Activated gamma-delta T cell treated with Interleukin-2 at 50 U/mL for 16 hours (primary cell): ENCODE data around the gene TJP1.

Experiments
- DNase-seq: peaks from one replicate; pipeline ENCODE4 v3.0.0-alpha.2; 2020

The TJP1 gene

GRCh38 chr15:29656636-29657475 lies 165.4 kb downstream of the TJP1 start:
- no peak for DNase-seq

- no peak for DNase-seq
Measured at GRCh38 chr15:29652595-29652994, 169.7 kb downstream of the TJP1 start.

GRCh38 chr15:29651476-29652233 lies 170.6 kb downstream of the TJP1 start:
- DNase-seq: no peak
